ENCODE results near the gene ALB. TPM values are rescaled to one million over a fixed set of nuclear protein-coding genes. Genes with fewer than 3 reads are reported as not detected.

Gene ALB
- total and polyA plus RNA-seq, 2 experiments from 2014 or later: not detected

DNA sequence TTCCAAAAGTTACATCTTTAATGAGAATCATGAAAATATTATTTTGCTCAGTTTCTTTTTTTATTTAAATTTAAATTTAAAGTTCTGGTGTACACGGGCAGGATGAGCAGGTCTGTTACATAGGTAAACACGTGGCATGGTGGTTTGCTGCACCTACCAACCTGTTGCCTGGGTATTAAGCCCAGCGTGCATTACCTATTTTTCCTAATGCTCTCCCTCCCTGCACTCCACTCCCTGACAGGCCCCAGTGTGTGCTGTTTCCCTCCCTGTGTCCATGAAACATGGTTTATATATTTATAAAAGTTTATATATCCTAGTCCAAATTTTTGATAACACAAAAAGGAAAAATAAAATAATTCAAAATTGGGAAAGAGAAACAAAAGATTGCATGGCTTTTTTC, 35.9 kb downstream of the ALB start:
- Histone ChIP-seq H3K36me3 (ENCODE audit: low read depth) (no peaks in the 10 kb centered on the region), H3K9me2 (ENCODE audit: insufficient read depth) (no peaks in the 10 kb centered on the region), H3K9me3 (ENCODE audit: low read depth) (no peaks in the 10 kb centered on the region), H2AFZ (no peak overlapping the region), H3F3A (ENCODE audit: insufficient read depth) (no peaks in the 10 kb centered on the region), H3K4me2 (ENCODE audit: unreplicated experiment) (no peak overlapping the region), H3K4me1 (ENCODE audit: insufficient read depth) (no peaks in the 10 kb centered on the region), H4K20me1 (ENCODE audit: insufficient read depth) (no peaks in the 10 kb centered on the region), H3K9ac (no peak overlapping the region), H3K27ac (no peak overlapping the region), H3K27me3 (replicated peaks; ENCODE audit: insufficient read depth) (0 out of 2 replicates have a peak, but pooled peaks cover 3% of the 10 kb centered on the region), H3K79me2 (ENCODE audit: insufficient read depth) (no peaks in the 10 kb centered on the region), H3K4me3 (no peak overlapping the region)
- TF ChIP-seq EZH2phosphoT487 (IDR thresholded peaks at IDR 0.05; ENCODE audit: insufficient read depth, low read depth) (no peak), EZH2 (IDR thresholded peaks at IDR 0.05; ENCODE audit: insufficient read depth, poor library complexity, severe bottlenecking) (no peak)
- in situ Hi-C loops (cut with MboI): no loop called here
- 60 to 61% methylated on average over 3 of the region's 3 CpGs for WGBS, 2 experiments (ENCODE audit: low coverage in 1 of 2, low lambda C conversion rate in 2 of 2, missing lambda C conversion rate in 2 of 2)
- DNase-seq: no peak

DNA sequence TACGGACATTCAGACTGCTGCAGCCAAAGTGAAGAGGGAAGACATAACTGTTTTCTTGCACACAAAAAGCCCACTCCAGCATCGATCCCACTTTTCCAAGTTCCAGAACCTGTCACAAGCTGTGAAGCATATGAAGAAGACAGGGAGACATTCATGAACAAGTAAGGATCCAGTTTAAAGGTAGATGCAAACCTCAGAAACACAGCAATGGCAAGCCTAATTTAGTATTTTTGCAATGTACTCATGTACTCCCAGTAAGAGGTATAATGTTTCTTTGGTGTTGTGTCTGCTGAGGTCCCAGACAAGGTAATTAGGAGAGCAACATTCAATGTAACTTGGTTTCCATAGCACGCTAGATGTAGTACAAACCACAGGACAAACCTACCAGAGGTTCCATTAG, 36.6 kb downstream of the ALB start:
- Histone ChIP-seq H3K27me3 (replicated peaks; ENCODE audit: insufficient read depth) (0 out of 2 replicates have a peak, but pooled peaks cover 3% of the 10 kb centered on the region), H3K4me1 (ENCODE audit: insufficient read depth) (no peaks in the 10 kb centered on the region), H3F3A (ENCODE audit: insufficient read depth) (no peaks in the 10 kb centered on the region), H2AFZ (no peak overlapping the region), H3K9me2 (ENCODE audit: insufficient read depth) (no peaks in the 10 kb centered on the region), H3K9ac (no peak overlapping the region), H3K4me2 (ENCODE audit: unreplicated experiment) (no peak overlapping the region), H3K79me2 (ENCODE audit: insufficient read depth) (no peaks in the 10 kb centered on the region), H3K9me3 (ENCODE audit: low read depth) (no peaks in the 10 kb centered on the region), H3K36me3 (ENCODE audit: low read depth) (no peaks in the 10 kb centered on the region), H3K4me3 (no peak overlapping the region), H3K27ac (no peak overlapping the region), H4K20me1 (ENCODE audit: insufficient read depth) (no peaks in the 10 kb centered on the region)
- in situ Hi-C loops (cut with MboI): no loop called here
- WGBS, 2 experiments (ENCODE audit: low coverage in 1 of 2, low lambda C conversion rate in 2 of 2, missing lambda C conversion rate in 2 of 2): 58 to 65% methylated on average over 3 of the region's 3 CpGs
- DNase-seq: no peak
- TF ChIP-seq EZH2 (IDR thresholded peaks at IDR 0.05; ENCODE audit: insufficient read depth, poor library complexity, severe bottlenecking): no peak
- no peak for TF ChIP-seq EZH2phosphoT487 (IDR thresholded peaks at IDR 0.05; ENCODE audit: insufficient read depth, low read depth)

DNA sequence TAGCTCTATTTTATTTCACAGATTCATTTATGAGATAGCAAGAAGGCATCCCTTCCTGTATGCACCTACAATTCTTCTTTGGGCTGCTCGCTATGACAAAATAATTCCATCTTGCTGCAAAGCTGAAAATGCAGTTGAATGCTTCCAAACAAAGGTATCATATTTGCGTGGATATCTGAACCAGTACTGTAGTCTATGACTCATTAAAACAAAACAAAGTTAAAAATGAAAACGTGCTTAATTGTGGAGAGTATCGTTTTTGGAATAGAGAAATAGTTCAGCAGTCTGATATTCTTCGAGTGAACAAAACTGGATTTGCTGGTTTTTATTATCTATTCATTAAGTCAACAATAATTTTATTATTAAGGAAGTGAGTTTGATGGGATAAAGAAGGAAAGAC, 38.2 kb downstream of the ALB start:
- Histone ChIP-seq H3K9me3 (ENCODE audit: low read depth) (no peaks in the 10 kb centered on the region), H2AFZ (no peak overlapping the region), H3K79me2 (ENCODE audit: insufficient read depth) (no peaks in the 10 kb centered on the region), H3K4me1 (ENCODE audit: insufficient read depth) (peaks cover 1% of the 10 kb centered on the region), H3K27me3 (replicated peaks; ENCODE audit: insufficient read depth) (0 out of 2 replicates have a peak, but pooled peaks cover 3% of the 10 kb centered on the region), H3K9me2 (ENCODE audit: insufficient read depth) (no peaks in the 10 kb centered on the region), H3K9ac (no peak overlapping the region), H3F3A (ENCODE audit: insufficient read depth) (no peaks in the 10 kb centered on the region), H3K4me3 (no peak overlapping the region), H3K4me2 (ENCODE audit: unreplicated experiment) (no peak overlapping the region), H3K36me3 (ENCODE audit: low read depth) (no peaks in the 10 kb centered on the region), H4K20me1 (ENCODE audit: insufficient read depth) (no peaks in the 10 kb centered on the region), H3K27ac (no peak overlapping the region)
- TF ChIP-seq EZH2 (IDR thresholded peaks at IDR 0.05; ENCODE audit: insufficient read depth, poor library complexity, severe bottlenecking) (no peak), EZH2phosphoT487 (IDR thresholded peaks at IDR 0.05; ENCODE audit: insufficient read depth, low read depth) (no peak)
- 58 to 67% methylated on average over 5 of the region's 5 CpGs for WGBS, 2 experiments (ENCODE audit: low coverage in 1 of 2, low lambda C conversion rate in 2 of 2, missing lambda C conversion rate in 2 of 2)
- DNase-seq: no peak
- in situ Hi-C loops (cut with MboI): no loop called here

DNA sequence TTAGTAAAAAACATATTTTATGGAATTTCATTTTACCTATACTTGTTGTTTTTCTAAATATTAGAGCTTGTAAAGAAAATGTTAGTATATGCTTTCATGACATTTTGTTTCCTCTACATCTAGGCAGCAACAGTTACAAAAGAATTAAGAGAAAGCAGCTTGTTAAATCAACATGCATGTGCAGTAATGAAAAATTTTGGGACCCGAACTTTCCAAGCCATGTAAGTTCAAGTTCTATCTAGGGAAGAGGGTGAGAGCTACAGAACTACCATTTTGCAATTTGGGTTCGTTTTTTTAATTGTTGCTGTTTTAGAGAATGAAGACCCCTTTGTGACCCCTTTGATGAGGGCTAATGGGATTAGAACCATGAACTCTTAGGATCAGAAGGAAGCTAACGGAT, 39.1 kb downstream of the ALB start:
- no peak overlapping the region for H3K27ac ChIP-seq

More for the DNA sequence above, 39.1 kb downstream of the ALB start:
- Histone ChIP-seq H3F3A (ENCODE audit: insufficient read depth) (no peaks in the 10 kb centered on the region), H3K36me3 (ENCODE audit: low read depth) (no peaks in the 10 kb centered on the region), H3K4me1 (ENCODE audit: insufficient read depth) (peaks cover 10% of the 10 kb centered on the region), H3K9me2 (ENCODE audit: insufficient read depth) (no peaks in the 10 kb centered on the region), H4K20me1 (ENCODE audit: insufficient read depth) (no peaks in the 10 kb centered on the region), H3K9me3 (ENCODE audit: low read depth) (no peaks in the 10 kb centered on the region), H2AFZ (no peak overlapping the region), H3K27me3 (replicated peaks; ENCODE audit: insufficient read depth) (0 out of 2 replicates have a peak, but pooled peaks cover 3% of the 10 kb centered on the region), H3K4me3 (no peak overlapping the region), H3K79me2 (ENCODE audit: insufficient read depth) (no peaks in the 10 kb centered on the region), H3K4me2 (ENCODE audit: unreplicated experiment) (no peak overlapping the region), H3K9ac (no peak overlapping the region)
- WGBS, 2 experiments (ENCODE audit: low coverage in 1 of 2, low lambda C conversion rate in 2 of 2, missing lambda C conversion rate in 2 of 2): 40 to 43% methylated on average over 3 of the region's 3 CpGs
- DNase-seq: no peak
- no peak for TF ChIP-seq EZH2 (IDR thresholded peaks at IDR 0.05; ENCODE audit: insufficient read depth, poor library complexity, severe bottlenecking)
- TF ChIP-seq EZH2phosphoT487 (IDR thresholded peaks at IDR 0.05; ENCODE audit: insufficient read depth, low read depth): no peak
- in situ Hi-C loops (cut with MboI): no loop called here
